Mesendoderm (in vitro differentiated cells): ENCODE data around the gene GRK4.
"Not testable (repeated sequence)": the region's sequence is repeated elsewhere in the genome, so short reads cannot be mapped to it uniquely, and the experiment has no call there.

Source experiments
- DNase-seq: peaks from one replicate; pipeline ENCODE4 v3.0.0; 2013
- H2AK5ac ChIP-seq: 2 replicates; pipeline ENCODE4 v1.6.1; 2013; ENCODE audit warnings: low read length, inconsistent platforms
- H2BK120ac ChIP-seq: 2 replicates; pipeline ENCODE4 v1.6.1; 2013; ENCODE audit warnings: low read depth, mild to moderate bottlenecking, low read length, moderate library complexity, mixed read lengths
- H2BK15ac ChIP-seq: replicated peaks from 2 replicates; pipeline ENCODE4 v1.6.1; 2013; ENCODE audit warnings: low read depth, mild to moderate bottlenecking, moderate library complexity
- H2BK5ac ChIP-seq: 2 replicates; pipeline ENCODE4 v1.6.1; 2013; ENCODE audit warnings: low read length, inconsistent platforms
- H3K18ac ChIP-seq: 2 replicates; pipeline ENCODE4 v1.6.1; 2013; ENCODE audit warnings: mild to moderate bottlenecking, low read length, mixed read lengths
- H3K23ac ChIP-seq: one replicate; pipeline ENCODE4 v1.6.1; 2013; ENCODE audit warnings: low read length
- H3K27ac ChIP-seq: 2 replicates; pipeline ENCODE4 v1.5.1; 2013; ENCODE audit warnings: low read depth, mild to moderate bottlenecking, inconsistent platforms, low read length, moderate library complexity
- H3K27me3 ChIP-seq: 2 replicates; pipeline ENCODE4 v1.6.1; 2013; ENCODE audit warnings: low read length, control low read depth, mild to moderate bottlenecking, inconsistent platforms; ENCODE audit not compliant: insufficient read depth, poor library complexity
- H3K36me3 ChIP-seq: 2 replicates; pipeline ENCODE4 v1.6.1; 2013; ENCODE audit warnings: low read length, inconsistent platforms; ENCODE audit not compliant: control insufficient read depth, insufficient read depth
- H3K4ac ChIP-seq: one replicate; pipeline ENCODE4 v1.6.1; 2013; ENCODE audit warnings: low read depth, mild to moderate bottlenecking, low read length, moderate library complexity
- H3K4me1 ChIP-seq: 2 replicates; pipeline ENCODE4 v1.6.1; 2013; ENCODE audit warnings: low read depth, low read length, inconsistent platforms; ENCODE audit not compliant: control insufficient read depth
- H3K4me2 ChIP-seq: 2 replicates; pipeline ENCODE4 v1.6.1; 2013; ENCODE audit warnings: low read length
- H3K4me3 ChIP-seq: 2 replicates; pipeline ENCODE4 v1.5.1; 2013; ENCODE audit warnings: mild to moderate bottlenecking, low read length
- H3K56ac ChIP-seq: one replicate; pipeline ENCODE4 v1.6.1; 2013; ENCODE audit warnings: low read length
- H3K79me1 ChIP-seq: 2 replicates; pipeline ENCODE4 v1.6.1; 2013; ENCODE audit warnings: low read length, inconsistent platforms
- H3K79me2 ChIP-seq: 2 replicates; pipeline ENCODE4 v1.6.1; 2013; ENCODE audit warnings: mild to moderate bottlenecking, low read length; ENCODE audit not compliant: control insufficient read depth, insufficient read depth
- H3K9ac ChIP-seq: 2 replicates; pipeline ENCODE4 v1.6.1; 2013; ENCODE audit warnings: low read length, inconsistent platforms
- H4K5ac ChIP-seq: one replicate; pipeline ENCODE4 v1.6.1; 2013; ENCODE audit warnings: low read length
- H4K8ac ChIP-seq: one replicate; pipeline ENCODE4 v1.6.1; 2013; ENCODE audit warnings: low read depth, mild to moderate bottlenecking, control low read depth, low read length, moderate library complexity
- WGBS: extraction: QIAGEN DNeasy Blood & Tissue Kit; methylation state at CpG from one replicate; pipeline ENCODE4 v1.1.7; 2013; ENCODE audit warnings: low lambda C conversion rate, missing lambda C conversion rate; ENCODE audit not compliant: insufficient coverage; ENCODE audit errors: extremely low coverage; 5-methylcytosine and 5-hydroxymethylcytosine counted together

Gene GRK4

GRCh38 chr4:2918714-2919113 is 44.7 kb upstream of the GRK4 start:
- H3K4me1 ChIP-seq, DNase-seq: not testable (repeated sequence)
- WGBS, result no CpG with 5 or more reads among the region's 8 CpGs

GRCh38 chr4:2922453-2923101 is 40.8 kb upstream of the GRK4 start:
- H2BK15ac ChIP-seq, H3K27me3 ChIP-seq, H3K4ac ChIP-seq, H4K5ac ChIP-seq, H3K4me2 ChIP-seq, H3K36me3 ChIP-seq, H3K4me3 ChIP-seq, H3K79me2 ChIP-seq, H2BK5ac ChIP-seq, H3K9ac ChIP-seq, H2BK120ac ChIP-seq, H2AK5ac ChIP-seq, H3K23ac ChIP-seq, H4K8ac ChIP-seq, H3K4me1 ChIP-seq: not testable (repeated sequence)
- WGBS, result no CpG with 5 or more reads among the region's 7 CpGs
- Histone ChIP-seq H3K56ac (peak overlapping the region; percentile 15), H3K27ac (peak overlapping the region; percentile 89), H3K79me1 (peaks cover 10% of the 10 kb centered on the region), H3K18ac (peak overlapping the region; percentile 78)
- DNase-seq, result peak; percentile 96

More at GRCh38 chr4:2918714-2919113, 44.7 kb upstream of the GRK4 start:
- H4K5ac ChIP-seq, H3K79me2 ChIP-seq, H2BK5ac ChIP-seq, H3K18ac ChIP-seq, H3K23ac ChIP-seq, H3K4me3 ChIP-seq, H3K27ac ChIP-seq, H3K4me2 ChIP-seq, H3K36me3 ChIP-seq, H2BK120ac ChIP-seq, H3K27me3 ChIP-seq, H3K79me1 ChIP-seq, H3K9ac ChIP-seq, H3K56ac ChIP-seq, H2AK5ac ChIP-seq, H2BK15ac ChIP-seq, H4K8ac ChIP-seq, H3K4ac ChIP-seq: not testable (repeated sequence)

- peaks cover 10% of the 10 kb centered on the region for H3K79me1 ChIP-seq
- H3K4me1 ChIP-seq, result peaks cover 2% of the 10 kb centered on the region
- peak overlapping the region; percentile 78 for H3K18ac ChIP-seq
- H3K9ac ChIP-seq, result no peak overlapping the region
- no peak overlapping the region for H3K23ac ChIP-seq
- H4K5ac ChIP-seq, result no peak overlapping the region
- H3K4me3 ChIP-seq, result no peak overlapping the region
- H2AK5ac ChIP-seq, result no peak overlapping the region
- H3K56ac ChIP-seq, result peak overlapping the region; percentile 11
- H3K4me2 ChIP-seq, result no peak overlapping the region
- H4K8ac ChIP-seq, result no peak overlapping the region
- H3K27me3 ChIP-seq, result no peaks in the 10 kb centered on the region
- WGBS, result no CpG with 5 or more reads among the region's 10 CpGs
- no peak overlapping the region for H2BK120ac ChIP-seq
- H2BK5ac ChIP-seq, result no peak overlapping the region
- H2BK15ac ChIP-seq, result no peak overlapping the region
- peak; percentile 44 for DNase-seq
- H3K4ac ChIP-seq, result no peak overlapping the region
- H3K36me3 ChIP-seq, result peaks cover 8% of the 10 kb centered on the region
- H3K79me2 ChIP-seq, result peaks cover 3% of the 10 kb centered on the region
- H3K27ac ChIP-seq, result peak overlapping the region; percentile 85
These were observed 40.2 kb upstream of the GRK4 start for GRCh38 chr4:2923141-2923551.

- H3K4ac ChIP-seq, result no peak overlapping the region
- no peak overlapping the region for H2BK15ac ChIP-seq
- no peak overlapping the region for H3K27ac ChIP-seq
- H3K4me1 ChIP-seq, result peaks cover 2% of the 10 kb centered on the region
- no peak overlapping the region for H2AK5ac ChIP-seq
- H3K4me2 ChIP-seq, result no peak overlapping the region
- no peak overlapping the region for H3K18ac ChIP-seq
- H3K79me2 ChIP-seq, result peaks cover 3% of the 10 kb centered on the region
- no peak overlapping the region for H4K5ac ChIP-seq
- no peak overlapping the region for H2BK5ac ChIP-seq
- H3K36me3 ChIP-seq, result peaks cover 8% of the 10 kb centered on the region
- H3K9ac ChIP-seq, result no peak overlapping the region
- peak overlapping the region; percentile 0 for H3K56ac ChIP-seq
- no peak overlapping the region for H2BK120ac ChIP-seq
- H3K79me1 ChIP-seq, result peaks cover 10% of the 10 kb centered on the region
- no peaks in the 10 kb centered on the region for H3K27me3 ChIP-seq
- DNase-seq, result no peak
- WGBS, result no CpG with 5 or more reads among the region's 16 CpGs
- no peak overlapping the region for H3K4me3 ChIP-seq
- no peak overlapping the region for H3K23ac ChIP-seq
- no peak overlapping the region for H4K8ac ChIP-seq
These were observed 39.6 kb upstream of the GRK4 start for GRCh38 chr4:2923668-2924173.

GRCh38 chr4:2924286-2924685 is 39.1 kb upstream of the GRK4 start:
- no peak overlapping the region for H3K4ac ChIP-seq
- H3K79me1 ChIP-seq, result peaks cover 10% of the 10 kb centered on the region
- H3K4me3 ChIP-seq, result no peak overlapping the region
- H2AK5ac ChIP-seq, result no peak overlapping the region
- no peak overlapping the region for H2BK120ac ChIP-seq
- no CpG with 5 or more reads among the region's 8 CpGs for WGBS
- no peak overlapping the region for H3K4me2 ChIP-seq
- peak overlapping the region; percentile 20 for H3K56ac ChIP-seq
- H3K9ac ChIP-seq, result no peak overlapping the region
- H3K27me3 ChIP-seq, result no peaks in the 10 kb centered on the region
- no peak overlapping the region for H2BK5ac ChIP-seq
- peaks cover 2% of the 10 kb centered on the region for H3K4me1 ChIP-seq
- H4K5ac ChIP-seq, result no peak overlapping the region
- H2BK15ac ChIP-seq, result no peak overlapping the region
- peaks cover 8% of the 10 kb centered on the region for H3K36me3 ChIP-seq
- H4K8ac ChIP-seq, result no peak overlapping the region
- H3K23ac ChIP-seq, result no peak overlapping the region
- DNase-seq, result no peak
- peaks cover 3% of the 10 kb centered on the region for H3K79me2 ChIP-seq
- no peak overlapping the region for H3K18ac ChIP-seq
- H3K27ac ChIP-seq, result no peak overlapping the region
